Measurements from ENCODE around the gene SHROOM3. TPM values are rescaled to one million over a fixed set of nuclear protein-coding genes. Genes with fewer than 3 reads are reported as not detected.

Gene SHROOM3
- total and polyA plus RNA-seq, 12 donors, result 1.1 to 16.2 (median 8.8) TPM

- intact Hi-C loops (cut with DNase I), result no loop called here
- no peak for DNase-seq
- Histone ChIP-seq H3K27ac (no peak overlapping the region), H3K27me3 (no peaks in the 10 kb centered on the region), H3K9me3 (replicated peaks in 1 of 3) (no peaks in the 10 kb centered on the region), H3K36me3 (replicated peaks in 1 of 2) (no peaks in the 10 kb centered on the region), H3K4me3 (no peak overlapping the region), H3K4me1 (replicated peaks in 1 of 2) (no peaks in the 10 kb centered on the region)
- TF ChIP-seq POLR2A (IDR thresholded peaks at IDR 0.05) (no peak), CTCF (IDR thresholded peaks at IDR 0.05) (no peak)
- 94 to 98% (median 96%) methylated on average over 2 of the region's 2 CpGs for WGBS, 4 donors
These were observed 222.4 kb downstream of the SHROOM3 start for GRCh38 chr4:76657443-76657842.

GRCh38 chr4:76658231-76659102 lies 223.4 kb downstream of the SHROOM3 start:
- WGBS, 4 donors, result 87 to 92% (median 91%) methylated on average over 3 of the region's 3 CpGs
- H3K4me3 ChIP-seq, result no peak overlapping the region
- no peaks in the 10 kb centered on the region for H3K36me3 ChIP-seq (replicated peaks in 1 of 2)
- no peak overlapping the region for H3K27ac ChIP-seq
- no peaks in the 10 kb centered on the region for H3K4me1 ChIP-seq (replicated peaks in 1 of 2)
- intact Hi-C loops (cut with DNase I), result no loop called here
- H3K9me3 ChIP-seq (replicated peaks in 1 of 3), result no peaks in the 10 kb centered on the region
- no peaks in the 10 kb centered on the region for H3K27me3 ChIP-seq
- no peak for DNase-seq
- no peak for TF ChIP-seq POLR2A (IDR thresholded peaks at IDR 0.05)
- TF ChIP-seq CTCF (IDR thresholded peaks at IDR 0.05), result no peak

GRCh38 chr4:76659103-76659490 lies 224.1 kb downstream of the SHROOM3 start:
- Histone ChIP-seq H3K27ac (no peak overlapping the region), H3K36me3 (replicated peaks in 1 of 2) (no peaks in the 10 kb centered on the region), H3K27me3 (no peaks in the 10 kb centered on the region), H3K4me1 (replicated peaks in 1 of 2) (no peaks in the 10 kb centered on the region), H3K9me3 (replicated peaks in 1 of 3) (no peaks in the 10 kb centered on the region), H3K4me3 (no peak overlapping the region)
- 92 to 98% (median 95%) methylated on average over 1 of the region's 1 CpG for WGBS, 4 donors
- TF ChIP-seq CTCF (IDR thresholded peaks at IDR 0.05), result no peak
- no peak for TF ChIP-seq POLR2A (IDR thresholded peaks at IDR 0.05)
- no peak for DNase-seq
- intact Hi-C loops (cut with DNase I), result no loop called here

GRCh38 chr4:76663824-76664223 lies 228.8 kb downstream of the SHROOM3 start:
- H3K4me1 ChIP-seq (replicated peaks in 1 of 2), result no peaks in the 10 kb centered on the region
- TF ChIP-seq POLR2A (IDR thresholded peaks at IDR 0.05) (no peak), CTCF (IDR thresholded peaks at IDR 0.05) (no peak)
- H3K36me3 ChIP-seq (replicated peaks in 1 of 2), result no peaks in the 10 kb centered on the region
- H3K27me3 ChIP-seq, result no peaks in the 10 kb centered on the region
- no peak overlapping the region for H3K4me3 ChIP-seq
- H3K27ac ChIP-seq, result no peak overlapping the region
- no peak for DNase-seq
- intact Hi-C loops (cut with DNase I), result no loop called here
- WGBS, 4 donors, result 94 to 100% (median 100%) methylated on average over 1 of the region's 1 CpG
- no peaks in the 10 kb centered on the region for H3K9me3 ChIP-seq (replicated peaks in 1 of 3)

Measured in adrenal gland (tissue), 12 donors.